Psoas muscle (tissue), 8 donors: ENCODE results near the gene BIN2. TPM values are rescaled to one million over a fixed set of nuclear protein-coding genes. Genes with fewer than 3 reads are reported as not detected.

Source experiments
- ATAC-seq, 4 donors: fragments of 200-7000 bp; cut with Tn5 transposase; one replicate each; pipeline ENCODE4 v1.9.1; 2020; ENCODE audit warnings: moderate library complexity in 3 of 4, mild to moderate bottlenecking in 2 of 4
- DNase-seq, 2 donors: peaks; one replicate each; pipeline ENCODE4 v3.0.0-alpha.2; 2020
- H3K27ac ChIP-seq: fragments of 200-600 bp; one replicate; pipeline ENCODE4 v1.8.0; 2022
- H3K27me3 ChIP-seq, 3 donors: fragments of 200-600 bp in 1 of 3; one replicate each; pipeline versions ENCODE4 v1.6.1 to v1.8.0; 2013 to 2022; ENCODE audit warnings: low read length in 2 of 3, mild to moderate bottlenecking in 2 of 3, moderate library complexity in 1 of 3; ENCODE audit not compliant: insufficient read depth in 3 of 3
- H3K36me3 ChIP-seq, 2 donors: fragments of 200-600 bp in 1 of 2; one replicate each; pipeline versions ENCODE4 v1.6.1 to v1.8.0; 2013 to 2022; ENCODE audit warnings: low read depth in 1 of 2, mild to moderate bottlenecking in 1 of 2, moderate library complexity in 1 of 2; ENCODE audit not compliant: insufficient read depth in 1 of 2
- H3K4me1 ChIP-seq: fragments of 200-600 bp; one replicate; pipeline ENCODE4 v1.8.0; 2022
- H3K4me3 ChIP-seq: fragments of 200-600 bp; one replicate; pipeline ENCODE4 v1.8.0; 2022; ENCODE audit warnings: mild to moderate bottlenecking
- H3K9me3 ChIP-seq: fragments of 200-600 bp; one replicate; pipeline ENCODE4 v1.8.0; 2022
- CTCF ChIP-seq: fragments of 200-600 bp; IDR thresholded peaks from one replicate; pipeline ENCODE4 v1.8.0; 2022; ENCODE audit warnings: antibody characterized with exemption
- WGBS, 3 donors: extraction: QIAGEN DNeasy Blood & Tissue Kit; methylation state at CpG; one replicate each; pipeline versions ENCODE4 v1.1.6 to v1.1.7; 2013; 5-methylcytosine and 5-hydroxymethylcytosine counted together
- intact Hi-C, 2 donors: fragments of 100-400 bp; cut with DNase I; formaldehyde crosslinking; loops; one replicate each; pipeline versions ENCODE4 v1.11.0 to v1.14.2; 2022
- polyA plus RNA-seq, 3 donors: library from polyadenylated mRNA; stranded (reverse); fragments of 200-250 nt; gene quantifications; one replicate each; pipeline ENCODE4 v1.2.3, GENCODE V29; 2013
- total RNA-seq, 4 donors: library from RNA; stranded (reverse); fragmentation: NEBNext Ultra II Directional in 2 of 4; extraction: Animal tissue kit (Norgen Biotek cat#: 25700) in 2 of 4; gene quantifications; one replicate each; pipeline versions ENCODE4 v1.2.1 to v1.2.4, GENCODE V29; 2021 to 2023
- donor health status: healthy with polysubstance abuse.
- donor health status: DM: no; HTN: no; CAD: no; lungs with moderate emphysema.
- donor health status: Bipolar disorder and iron deficiency.
- donor health status: healthy.
- donor health status: DM: yes; HTN: yes; CAD: no.
- donor health status: DM: no; HTN: no; CAD: no.
- donor health status: DM: no; HTN: no; CAD: no.
- donor health status: DM: yes; HTN: yes; CAD: no.

The BIN2 gene
- total and polyA plus RNA-seq, 7 donors = 0.37 to 2.0 (median 0.81) TPM

GRCh38 chr12:51334764-51335163 is 10.8 kb upstream of the BIN2 start:
- Histone ChIP-seq H3K4me1 (no peaks in the 10 kb centered on the region), H3K36me3 (no peaks in the 10 kb centered on the region), H3K4me3 (no peak overlapping the region), H3K9me3 (no peaks in the 10 kb centered on the region), H3K27ac (no peak overlapping the region), H3K27me3 (no peaks in the 10 kb centered on the region)
- no peak for TF ChIP-seq CTCF
- DNase-seq (no peak), ATAC-seq (no peak)
- intact Hi-C loops = no loop called here
- 62 to 71% (median 64%) methylated on average over 4 of the region's 4 CpGs for WGBS, 3 donors

GRCh38 chr12:51333536-51333935 is 9.6 kb upstream of the BIN2 start:
- intact Hi-C loops = no loop called here
- no peak for TF ChIP-seq CTCF
- Histone ChIP-seq H3K27me3 (no peaks in the 10 kb centered on the region), H3K27ac (no peak overlapping the region), H3K36me3 (no peaks in the 10 kb centered on the region), H3K9me3 (no peaks in the 10 kb centered on the region), H3K4me3 (no peak overlapping the region), H3K4me1 (no peaks in the 10 kb centered on the region)
- ATAC-seq = no peak
- no peak for DNase-seq
- WGBS, 3 donors = 69 to 72% (median 72%) methylated on average over 6 of the region's 6 CpGs

GRCh38 chr12:51330186-51330585 is 6.2 kb upstream of the BIN2 start:
- intact Hi-C loops = no loop called here
- H3K36me3 ChIP-seq = no peaks in the 10 kb centered on the region
- no peak for TF ChIP-seq CTCF
- no peaks in the 10 kb centered on the region for H3K9me3 ChIP-seq
- H3K4me3 ChIP-seq = no peak overlapping the region
- no peaks in the 10 kb centered on the region for H3K27me3 ChIP-seq
- DNase-seq (no peak), ATAC-seq (no peak)
- H3K4me1 ChIP-seq = no peaks in the 10 kb centered on the region
- H3K27ac ChIP-seq = no peak overlapping the region

GRCh38 chr12:51329742-51330141 is 5.8 kb upstream of the BIN2 start:
- Histone ChIP-seq H3K36me3 (no peaks in the 10 kb centered on the region), H3K4me3 (no peak overlapping the region), H3K9me3 (no peaks in the 10 kb centered on the region), H3K27ac (no peak overlapping the region), H3K4me1 (no peaks in the 10 kb centered on the region), H3K27me3 (no peaks in the 10 kb centered on the region)
- no peak for TF ChIP-seq CTCF
- DNase-seq = no peak
- ATAC-seq = no peak
- intact Hi-C loops = no loop called here
- WGBS, 3 donors = 67 to 78% (median 74%) methylated on average over 5 of the region's 5 CpGs

- Histone ChIP-seq H3K4me1 (no peaks in the 10 kb centered on the region), H3K4me3 (no peak overlapping the region), H3K9me3 (no peaks in the 10 kb centered on the region), H3K36me3 (no peaks in the 10 kb centered on the region), H3K27ac (no peak overlapping the region), H3K27me3 (no peaks in the 10 kb centered on the region)
- intact Hi-C loops = no loop called here
- DNase-seq (no peak), ATAC-seq (no peak)
- 77 to 81% (median 78%) methylated on average over 4 of the region's 4 CpGs for WGBS, 3 donors
- TF ChIP-seq CTCF = no peak
Observed at GRCh38 chr12:51328587-51328986, 4.6 kb upstream of the BIN2 start.
